ENCODE data around the gene SART3.
A peak's percentile ranks its signal among the peaks of the same experiment; 100 is the strongest.
"Not testable (repeated sequence)": the region's sequence is repeated elsewhere in the genome, so short reads cannot be mapped to it uniquely, and the experiment has no call there.

Gene SART3

GRCh38 chr12:108562348-108563135 lies 1.6 kb upstream of the SART3 start, which contains the start of gene ISCU:
Gene ISCU (plus strand): TSS chr12:108562596. CDS start chr12:108562623, 27 bp downstream.
- Histone ChIP-seq H3K4me1 (ENCODE audit: control insufficient read depth, insufficient read depth, low read length) (peaks cover 31% of the 10 kb centered on the region), H3K9ac (ENCODE audit: low read length) (peak within 1 kb of the TSS; percentile 94), H3K27me3 (ENCODE audit: control insufficient read depth, insufficient read depth, low read length) (no peaks in the 10 kb centered on the region), H3K36me3 (ENCODE audit: control insufficient read depth, insufficient read depth, low read length) (peaks cover 11% of the 10 kb centered on the region), H3K9me3 (ENCODE audit: control insufficient read depth, low read length) (no peaks in the 10 kb centered on the region), H3K4me3 (ENCODE audit: low read length) (peak within 1 kb of the TSS; percentile 98)

DNA sequence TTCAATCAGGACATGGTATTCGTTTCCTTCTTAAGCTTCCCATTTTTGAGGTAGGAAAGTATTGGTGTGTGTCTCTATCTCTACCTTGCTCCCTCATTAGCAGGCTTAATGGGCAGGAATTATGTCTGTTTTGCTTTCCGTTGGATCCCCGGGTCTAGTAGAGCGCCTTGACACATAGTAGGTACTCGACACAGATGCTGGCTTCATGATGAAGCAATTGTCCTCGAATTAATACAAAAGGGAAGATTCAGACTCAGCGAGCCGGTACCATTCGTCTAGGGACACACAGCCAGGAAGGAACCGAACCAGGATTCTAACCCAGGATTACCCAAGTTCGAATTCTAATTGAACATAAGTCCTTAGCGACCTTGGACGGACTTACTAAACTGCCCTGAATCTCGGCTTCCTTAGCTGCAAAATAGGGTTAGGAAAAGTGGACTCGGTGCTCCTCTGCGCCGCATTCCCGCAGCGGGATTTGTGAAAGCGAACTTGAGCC lies 927 bp upstream of the SART3 start:
- H3K4me3 ChIP-seq (ENCODE audit: low read length): peak overlapping the region; percentile 98
- H3K4me1 ChIP-seq (ENCODE audit: control insufficient read depth, insufficient read depth, low read length): peaks cover 31% of the 10 kb centered on the region
- H3K9ac ChIP-seq (ENCODE audit: low read length): peak overlapping the region; percentile 94
- no peaks in the 10 kb centered on the region for H3K27me3 ChIP-seq (ENCODE audit: control insufficient read depth, insufficient read depth, low read length)
- H3K36me3 ChIP-seq (ENCODE audit: control insufficient read depth, insufficient read depth, low read length): peaks cover 11% of the 10 kb centered on the region
- no peaks in the 10 kb centered on the region for H3K9me3 ChIP-seq (ENCODE audit: control insufficient read depth, low read length)

DNA sequence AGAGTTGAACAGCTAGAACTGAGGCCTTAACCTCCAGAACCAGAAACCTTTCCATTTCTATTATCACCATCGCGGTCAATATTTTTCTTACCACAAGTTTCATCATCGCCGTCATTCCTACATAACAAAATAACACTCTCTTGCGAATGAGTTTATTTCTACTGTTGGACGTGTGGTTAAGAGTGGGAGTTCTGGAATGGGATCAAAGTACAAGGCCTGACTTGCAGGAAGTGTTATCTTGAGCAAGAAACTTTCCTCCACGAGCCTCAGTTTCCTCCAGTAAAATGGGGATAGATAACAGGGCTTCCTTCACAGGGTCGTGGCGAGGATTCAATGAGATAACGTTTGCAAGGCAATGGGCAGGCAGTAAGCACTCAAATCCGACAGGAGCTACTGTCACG lies 652 bp downstream of the SART3 start:
- H3K9ac ChIP-seq (ENCODE audit: low read length): peak overlapping the region; percentile 94
- H3K9me3 ChIP-seq (ENCODE audit: control insufficient read depth, low read length): no peaks in the 10 kb centered on the region
- H3K4me3 ChIP-seq (ENCODE audit: low read length): peak overlapping the region; percentile 98
- H3K4me1 ChIP-seq (ENCODE audit: control insufficient read depth, insufficient read depth, low read length): peaks cover 26% of the 10 kb centered on the region
- no peaks in the 10 kb centered on the region for H3K27me3 ChIP-seq (ENCODE audit: control insufficient read depth, insufficient read depth, low read length)
- peaks cover 11% of the 10 kb centered on the region for H3K36me3 ChIP-seq (ENCODE audit: control insufficient read depth, insufficient read depth, low read length)

DNA sequence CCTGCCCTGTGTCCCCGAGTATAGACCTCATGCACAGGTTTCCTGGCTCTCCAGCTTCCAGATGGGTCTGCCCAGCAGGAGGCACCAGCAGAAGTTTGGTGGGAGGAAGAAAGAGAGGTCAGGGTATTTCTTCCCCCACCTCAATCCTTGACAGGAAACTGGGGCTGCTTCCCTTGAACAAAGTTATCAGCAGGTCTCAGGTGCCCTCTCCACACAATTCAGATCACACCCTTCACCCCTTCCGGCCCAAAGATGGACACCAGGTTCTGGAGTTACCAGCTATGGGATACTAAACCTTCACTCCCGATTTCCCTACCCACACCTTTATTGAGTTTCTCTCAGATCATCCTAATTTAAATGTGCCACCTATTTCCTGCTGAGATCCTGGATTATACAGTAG lies 1.2 kb downstream of the SART3 start:
- H3K4me3 ChIP-seq (ENCODE audit: low read length): peak overlapping the region; percentile 98
- H3K9ac ChIP-seq (ENCODE audit: low read length): peak overlapping the region; percentile 94
- peaks cover 26% of the 10 kb centered on the region for H3K4me1 ChIP-seq (ENCODE audit: control insufficient read depth, insufficient read depth, low read length)
- no peaks in the 10 kb centered on the region for H3K9me3 ChIP-seq (ENCODE audit: control insufficient read depth, low read length)
- H3K27me3 ChIP-seq (ENCODE audit: control insufficient read depth, insufficient read depth, low read length): no peaks in the 10 kb centered on the region
- peaks cover 7% of the 10 kb centered on the region for H3K36me3 ChIP-seq (ENCODE audit: control insufficient read depth, insufficient read depth, low read length)

DNA sequence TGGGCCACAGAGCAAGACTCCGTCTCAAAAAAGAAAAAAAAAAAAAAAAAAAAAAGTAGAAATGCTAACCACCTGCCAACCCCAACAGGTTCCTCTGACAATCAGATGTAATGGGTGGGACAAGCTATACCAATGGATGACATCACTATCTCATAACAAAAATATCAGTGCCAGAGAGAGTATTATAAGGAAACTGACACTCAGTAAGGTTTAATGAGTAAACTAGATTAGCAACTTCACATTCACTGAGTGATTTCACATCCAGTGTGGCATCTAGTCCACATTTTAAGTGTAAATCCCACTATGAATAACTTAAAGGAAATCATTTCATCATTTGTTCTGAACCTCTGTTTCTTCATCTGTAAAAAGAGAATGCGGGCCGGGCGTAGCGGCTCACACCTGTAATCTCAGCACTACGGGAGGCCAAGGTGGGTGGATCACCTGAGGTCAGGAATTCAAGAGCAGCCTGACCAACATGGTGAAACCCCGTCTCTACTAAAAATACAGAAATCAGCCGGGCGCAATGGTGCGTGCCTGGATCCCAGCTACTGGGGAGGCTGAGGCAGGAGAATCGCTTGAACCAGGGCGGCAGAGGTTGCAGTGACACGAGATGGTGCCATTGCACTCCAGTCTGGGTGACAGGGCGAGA lies 1.8 kb downstream of the SART3 start:
- H3K36me3 ChIP-seq (ENCODE audit: control insufficient read depth, insufficient read depth, low read length): peaks cover under 1% of the 10 kb centered on the region
- H3K27me3 ChIP-seq (ENCODE audit: control insufficient read depth, insufficient read depth, low read length): no peaks in the 10 kb centered on the region
- H3K4me3 ChIP-seq (ENCODE audit: low read length): no peak overlapping the region
- peaks cover 26% of the 10 kb centered on the region for H3K4me1 ChIP-seq (ENCODE audit: control insufficient read depth, insufficient read depth, low read length)
- no peak overlapping the region for H3K9ac ChIP-seq (ENCODE audit: low read length)
- H3K9me3 ChIP-seq (ENCODE audit: control insufficient read depth, low read length): no peaks in the 10 kb centered on the region

GRCh38 chr12:108555383-108555782 lies 5.6 kb downstream of the SART3 start:
- not testable (repeated sequence) for H3K9me3 ChIP-seq (ENCODE audit: control insufficient read depth, low read length); H3K9ac ChIP-seq (ENCODE audit: low read length)
- peaks cover 11% of the 10 kb centered on the region for H3K4me1 ChIP-seq (ENCODE audit: control insufficient read depth, insufficient read depth, low read length)

GRCh38 chr12:108553799-108554198 lies 7.2 kb downstream of the SART3 start:
- Histone ChIP-seq H3K36me3 (ENCODE audit: control insufficient read depth, insufficient read depth, low read length) (no peaks in the 10 kb centered on the region), H3K9ac (ENCODE audit: low read length) (no peak overlapping the region), H3K27me3 (ENCODE audit: control insufficient read depth, insufficient read depth, low read length) (no peaks in the 10 kb centered on the region), H3K4me3 (ENCODE audit: low read length) (no peak overlapping the region), H3K9me3 (ENCODE audit: control insufficient read depth, low read length) (no peaks in the 10 kb centered on the region), H3K4me1 (ENCODE audit: control insufficient read depth, insufficient read depth, low read length) (peaks cover 5% of the 10 kb centered on the region)

More at GRCh38 chr12:108555383-108555782, 5.6 kb downstream of the SART3 start:
- not testable (repeated sequence) for H3K36me3 ChIP-seq (ENCODE audit: control insufficient read depth, insufficient read depth, low read length); H3K4me3 ChIP-seq (ENCODE audit: low read length); H3K27me3 ChIP-seq (ENCODE audit: control insufficient read depth, insufficient read depth, low read length)

DNA sequence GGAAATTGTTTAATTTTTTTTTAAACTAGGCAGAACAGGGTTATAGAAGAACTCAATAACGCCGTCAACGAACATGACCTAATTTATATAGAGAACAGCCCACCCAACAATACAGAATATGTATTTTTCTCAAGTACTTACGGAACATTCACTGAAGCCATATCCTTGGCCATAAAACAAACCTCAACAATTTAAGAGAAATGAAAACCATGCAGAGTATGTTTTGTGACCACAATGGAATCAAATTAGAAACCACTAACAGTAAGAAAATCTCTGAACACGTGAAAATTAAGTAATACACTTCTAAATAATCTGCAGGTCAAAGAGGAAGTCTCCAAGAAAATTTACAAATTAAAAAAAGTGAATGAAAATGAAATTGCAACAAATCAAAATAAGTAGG lies 9.4 kb downstream of the SART3 start:
- no peaks in the 10 kb centered on the region for H3K4me1 ChIP-seq (ENCODE audit: control insufficient read depth, insufficient read depth, low read length)

DNA sequence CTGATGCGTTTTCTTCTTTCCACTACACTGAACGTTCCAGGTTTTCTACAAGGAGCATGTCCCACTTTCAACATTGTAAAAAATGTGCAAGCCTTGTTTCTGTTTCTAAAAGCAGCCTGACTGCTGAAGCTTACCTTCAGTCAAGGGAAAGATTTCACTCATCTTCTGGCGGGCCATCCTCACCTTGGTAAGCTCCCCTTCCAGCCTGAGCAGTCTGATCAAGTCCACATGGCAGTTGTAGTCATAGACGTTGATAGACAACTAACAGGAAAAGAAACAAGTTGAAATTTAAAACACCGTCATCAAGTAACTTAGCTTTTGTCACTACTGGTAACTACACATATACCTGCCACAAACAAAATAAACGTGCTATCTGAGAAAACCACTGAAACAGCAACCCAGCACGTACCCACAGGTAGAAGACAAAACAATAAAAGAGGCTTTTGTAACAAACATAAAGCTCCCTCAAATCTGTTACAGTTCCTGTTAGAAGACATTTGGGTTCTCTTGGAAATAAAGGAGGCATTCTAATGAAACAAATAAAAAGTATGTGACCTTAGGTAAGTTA lies 11.9 kb downstream of the SART3 start:
- H3K27me3 ChIP-seq (ENCODE audit: control insufficient read depth, insufficient read depth, low read length): no peaks in the 10 kb centered on the region
- H3K36me3 ChIP-seq (ENCODE audit: control insufficient read depth, insufficient read depth, low read length): peaks cover 14% of the 10 kb centered on the region
- no peaks in the 10 kb centered on the region for H3K9me3 ChIP-seq (ENCODE audit: control insufficient read depth, low read length)
- no peaks in the 10 kb centered on the region for H3K4me1 ChIP-seq (ENCODE audit: control insufficient read depth, insufficient read depth, low read length)
- no peak overlapping the region for H3K4me3 ChIP-seq (ENCODE audit: low read length)
- H3K9ac ChIP-seq (ENCODE audit: low read length): no peak overlapping the region

More for the DNA sequence above, 9.4 kb downstream of the SART3 start:
- peaks cover 7% of the 10 kb centered on the region for H3K36me3 ChIP-seq (ENCODE audit: control insufficient read depth, insufficient read depth, low read length)
- H3K4me3 ChIP-seq (ENCODE audit: low read length): no peak overlapping the region
- H3K27me3 ChIP-seq (ENCODE audit: control insufficient read depth, insufficient read depth, low read length): no peaks in the 10 kb centered on the region
- H3K9me3 ChIP-seq (ENCODE audit: control insufficient read depth, low read length): no peaks in the 10 kb centered on the region
- no peak overlapping the region for H3K9ac ChIP-seq (ENCODE audit: low read length)

DNA sequence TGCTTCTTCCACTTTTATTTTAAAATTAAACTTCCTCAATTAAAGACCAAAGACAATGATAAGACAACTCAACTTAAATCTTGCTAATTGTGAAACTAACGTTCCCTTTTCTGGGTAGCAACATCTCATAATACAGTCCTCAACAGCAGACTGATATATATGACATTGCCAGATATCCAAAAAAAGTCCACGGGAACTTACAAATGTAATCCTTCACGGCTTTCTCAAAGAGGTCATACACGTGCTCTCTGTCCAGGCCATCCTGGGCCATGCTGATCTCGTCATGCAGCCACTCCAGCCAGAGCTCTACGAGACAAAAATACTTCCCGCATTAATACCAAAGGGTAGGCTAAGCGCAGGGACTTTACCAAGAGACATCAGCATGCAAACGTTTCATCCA lies 13.3 kb downstream of the SART3 start:
- Histone ChIP-seq H3K9me3 (ENCODE audit: control insufficient read depth, low read length) (no peaks in the 10 kb centered on the region), H3K9ac (ENCODE audit: low read length) (no peak overlapping the region), H3K4me1 (ENCODE audit: control insufficient read depth, insufficient read depth, low read length) (no peaks in the 10 kb centered on the region), H3K36me3 (ENCODE audit: control insufficient read depth, insufficient read depth, low read length) (peaks cover 14% of the 10 kb centered on the region), H3K27me3 (ENCODE audit: control insufficient read depth, insufficient read depth, low read length) (no peaks in the 10 kb centered on the region), H3K4me3 (ENCODE audit: low read length) (no peak overlapping the region)

- Histone ChIP-seq H3K4me3 (ENCODE audit: low read length) (no peak overlapping the region), H3K9me3 (ENCODE audit: control insufficient read depth, low read length) (no peaks in the 10 kb centered on the region), H3K27me3 (ENCODE audit: control insufficient read depth, insufficient read depth, low read length) (no peaks in the 10 kb centered on the region), H3K4me1 (ENCODE audit: control insufficient read depth, insufficient read depth, low read length) (no peaks in the 10 kb centered on the region), H3K9ac (ENCODE audit: low read length) (no peak overlapping the region), H3K36me3 (ENCODE audit: control insufficient read depth, insufficient read depth, low read length) (peaks cover 14% of the 10 kb centered on the region)
These were observed 17.3 kb downstream of the SART3 start for GRCh38 chr12:108543652-108544051.

GRCh38 chr12:108542320-108542719 lies 18.7 kb downstream of the SART3 start:
- no peaks in the 10 kb centered on the region for H3K4me1 ChIP-seq (ENCODE audit: control insufficient read depth, insufficient read depth, low read length)
- peaks cover 7% of the 10 kb centered on the region for H3K36me3 ChIP-seq (ENCODE audit: control insufficient read depth, insufficient read depth, low read length)
- no peak overlapping the region for H3K4me3 ChIP-seq (ENCODE audit: low read length)
- H3K9ac ChIP-seq (ENCODE audit: low read length): no peak overlapping the region
- no peaks in the 10 kb centered on the region for H3K27me3 ChIP-seq (ENCODE audit: control insufficient read depth, insufficient read depth, low read length)
- no peaks in the 10 kb centered on the region for H3K9me3 ChIP-seq (ENCODE audit: control insufficient read depth, low read length)

Measured in mucosa of stomach (tissue), 1 donor.